SK-N-SH (cell line): ENCODE results near the gene MRPS23. TPM values are rescaled to one million over a fixed set of nuclear protein-coding genes. Genes with fewer than 3 reads are reported as not detected.

Experiments
- CTCF ChIA-PET: fragments of 300-600, 350-600 bp; formaldehyde crosslinking; extraction: SDS; loops from one replicate; lab custom pipeline; 2021; lab: Yijun Ruan, JAX
- POLR2A ChIA-PET: fragments of 350-600 bp; sonication (Branson Sonifier 250); formaldehyde crosslinking; extraction: SDS; loops from one replicate; lab custom pipeline; 2020; ENCODE audit warnings: antibody characterized with exemption, inconsistent platforms; lab: Yijun Ruan, JAX
- DNase-seq: peaks from one replicate; pipeline ENCODE4 v3.0.0; 2012
- H2AFZ ChIP-seq: fragments of 200-600 bp; sonication (generic); 2 replicates; pipeline ENCODE4 v1.8.1; 2016; ENCODE audit warnings: antibody characterized with exemption, mild to moderate bottlenecking, low read depth
- H3F3A ChIP-seq: fragments of 200-600 bp; sonication (generic); replicated peaks from 2 replicates; pipeline ENCODE3; 2016; ENCODE audit warnings: antibody characterized with exemption, mild to moderate bottlenecking; ENCODE audit not compliant: insufficient read depth
- H3K27ac ChIP-seq, 2 experiments: fragments of 200-500 bp in 1 of 2; fragments of 200-600 bp in 1 of 2; sonication (Bioruptor generic) in 1 of 2; sonication (generic), shearing (Covaris generic) in 1 of 2; 2 replicates each; pipeline versions ENCODE4 v1.5.1 to v1.6.1; 2014 to 2016; ENCODE audit warnings: low read depth in 2 of 2, inconsistent platforms in 1 of 2, low read length in 1 of 2, mild to moderate bottlenecking in 1 of 2, mixed read lengths in 1 of 2
- H3K27me3 ChIP-seq: fragments of 200-600 bp; sonication (generic), shearing (Covaris generic); 2 replicates; pipeline ENCODE4 v1.6.1; 2016; ENCODE audit warnings: mixed run types; ENCODE audit not compliant: insufficient read depth
- H3K36me3 ChIP-seq, 2 experiments: fragments of 200-500 bp in 1 of 2; fragments of 200-600 bp in 1 of 2; sonication (Bioruptor generic) in 1 of 2; sonication (generic) in 1 of 2; replicated peaks in 1 of 2; 2 replicates each; pipeline versions ENCODE3 to v1.5.1; 2014 to 2016; ENCODE audit warnings: low read length in 1 of 2, mild to moderate bottlenecking in 1 of 2; ENCODE audit not compliant: insufficient read depth in 2 of 2, control insufficient read depth in 1 of 2
- H3K4me1 ChIP-seq, 2 experiments: fragments of 200-500 bp in 1 of 2; fragments of 200-600 bp in 1 of 2; sonication (Bioruptor generic) in 1 of 2; sonication (generic), shearing (Covaris generic) in 1 of 2; 2 replicates each; pipeline versions ENCODE4 v1.5.1 to v1.6.1; 2014 to 2016; ENCODE audit warnings: low read depth in 1 of 2, low read length in 1 of 2, mixed run types in 1 of 2; ENCODE audit not compliant: insufficient read depth in 2 of 2, control insufficient read depth in 1 of 2
- H3K4me2 ChIP-seq: fragments of 200-600 bp; sonication (generic), shearing (Covaris generic); 2 replicates; pipeline ENCODE4 v1.6.1; 2017; ENCODE audit warnings: mixed run types
- H3K4me3 ChIP-seq, 2 experiments: fragments of 200-500 bp in 1 of 2; fragments of 200-600 bp in 1 of 2; sonication (Bioruptor generic) in 1 of 2; sonication (generic), shearing (Covaris generic) in 1 of 2; 2 replicates each; pipeline versions ENCODE4 v1.5.1 to v1.8.1; 2014 to 2016; ENCODE audit warnings: low read depth in 2 of 2, inconsistent platforms in 1 of 2, low read length in 1 of 2, mild to moderate bottlenecking in 1 of 2, mixed read lengths in 1 of 2, moderate library complexity in 1 of 2
- H3K79me2 ChIP-seq: fragments of 200-600 bp; sonication (generic); 2 replicates; pipeline ENCODE4 v1.8.1; 2017; ENCODE audit warnings: mild to moderate bottlenecking; ENCODE audit not compliant: insufficient read depth
- H3K9ac ChIP-seq: fragments of 200-600 bp; sonication (generic); 2 replicates; pipeline ENCODE4 v1.6.1; 2017; ENCODE audit warnings: mixed run types
- H3K9me2 ChIP-seq: fragments of 200-600 bp; sonication (generic); 2 replicates; pipeline ENCODE4 v1.6.1; 2017; ENCODE audit warnings: mixed run types
- H3K9me3 ChIP-seq: fragments of 200-600 bp; sonication (generic); 2 replicates; pipeline ENCODE4 v1.6.1; 2017; ENCODE audit warnings: mixed run types, mild to moderate bottlenecking, moderate library complexity
- H4K20me1 ChIP-seq: fragments of 200-600 bp; sonication (generic); 2 replicates; pipeline ENCODE4 v1.6.1; 2017; ENCODE audit warnings: mild to moderate bottlenecking, mixed run types; ENCODE audit not compliant: insufficient read depth
- CHD2 ChIP-seq: fragments of 150-350 bp; IDR thresholded peaks from 2 replicates; pipeline ENCODE4 v1.6.1; 2018; ENCODE audit warnings: low read length; ENCODE audit not compliant: partially characterized antibody
- CTCF ChIP-seq: fragments of 200-600 bp; sonication (generic); IDR thresholded peaks from 2 replicates; pipeline ENCODE4 v1.6.1; 2017; ENCODE audit warnings: antibody characterized with exemption, mild to moderate bottlenecking, moderate library complexity
- ELF1 ChIP-seq: IDR thresholded peaks from 2 replicates; pipeline ENCODE4 v1.4.0; 2012
- EZH2phosphoT487 ChIP-seq: fragments of 200-600 bp; sonication (generic); IDR thresholded peaks from 2 replicates; pipeline ENCODE4 v1.6.1; 2017; ENCODE audit warnings: low read depth, mixed run types, mild to moderate bottlenecking, antibody characterized with exemption, moderate library complexity, borderline replicate concordance
- FOSL2 ChIP-seq: IDR thresholded peaks from 2 replicates; pipeline ENCODE4 v1.4.0; 2012; ENCODE audit warnings: low read depth, mild to moderate bottlenecking, moderate library complexity, borderline replicate concordance
- FOXJ3 ChIP-seq: sonication (generic); formaldehyde crosslinking; IDR thresholded peaks from 2 replicates; pipeline ENCODE4 v1.5.1; 2020; ENCODE audit warnings: mild to moderate bottlenecking, missing genetic modification reagents
- FOXM1 ChIP-seq: IDR thresholded peaks from 2 replicates; pipeline ENCODE4 v1.4.0; 2012; ENCODE audit warnings: low read depth, mild to moderate bottlenecking
- GABPA ChIP-seq: IDR thresholded peaks from 2 replicates; pipeline ENCODE4 v1.4.0; 2012; ENCODE audit warnings: low read depth, mild to moderate bottlenecking
- GATA2 ChIP-seq: sonication (generic); formaldehyde crosslinking; IDR thresholded peaks from 2 replicates; pipeline ENCODE4 v1.5.0; 2020; ENCODE audit warnings: mild to moderate bottlenecking, missing genetic modification reagents
- JUND ChIP-seq: IDR thresholded peaks from 2 replicates; pipeline ENCODE4 v1.4.0; 2012
- MXI1 ChIP-seq: IDR thresholded peaks from 2 replicates; pipeline ENCODE4 v1.6.1; 2012; ENCODE audit warnings: mild to moderate bottlenecking, low read depth, low read length, improper control_type of control experiment
- NFIC ChIP-seq: IDR thresholded peaks from 2 replicates; pipeline ENCODE4 v1.4.0; 2012; ENCODE audit warnings: borderline replicate concordance
- RAD21 ChIP-seq: IDR thresholded peaks from 2 replicates; pipeline ENCODE4 v1.6.1; 2012; ENCODE audit warnings: mild to moderate bottlenecking, low read length
- RCOR1 ChIP-seq: fragments of 150-350 bp; IDR thresholded peaks from 2 replicates; pipeline ENCODE4 v1.6.1; 2017; ENCODE audit warnings: antibody characterized with exemption, low read length
- REST ChIP-seq: IDR thresholded peaks from 2 replicates; pipeline ENCODE4 v1.6.1; 2012; ENCODE audit warnings: mild to moderate bottlenecking, low read depth, low read length, moderate library complexity
- TAF1 ChIP-seq: IDR thresholded peaks from 2 replicates; pipeline ENCODE4 v1.6.1; 2012; ENCODE audit warnings: low read depth, mild to moderate bottlenecking, low read length, moderate library complexity, borderline replicate concordance
- TCF12 ChIP-seq: IDR thresholded peaks from 2 replicates; pipeline ENCODE4 v1.4.0; 2012
- USF1 ChIP-seq: IDR thresholded peaks from 2 replicates; pipeline ENCODE4 v1.4.0; 2012; ENCODE audit warnings: low read depth, borderline replicate concordance
- USF2 ChIP-seq: fragments of 150-350 bp; IDR thresholded peaks from 2 replicates; pipeline ENCODE4 v1.6.1; 2017; ENCODE audit warnings: antibody characterized with exemption, low read length, low read depth, borderline replicate concordance
- YY1 ChIP-seq: IDR thresholded peaks from 2 replicates; pipeline ENCODE4 v1.4.0; 2012; ENCODE audit warnings: low read depth, mild to moderate bottlenecking
- ZBTB33 ChIP-seq: IDR thresholded peaks from 2 replicates; pipeline ENCODE4 v1.4.0; 2012; ENCODE audit warnings: low read depth, borderline replicate concordance
- WGBS: methylation state at CpG from one replicate; pipeline ENCODE4 v1.1.6; 2017; ENCODE audit warnings: low lambda C conversion rate; 5-methylcytosine and 5-hydroxymethylcytosine counted together
- polyA plus RNA-seq, 3 experiments: library from polyadenylated mRNA; depleted of rRNA; stranded (reverse); fragments of >200 nt; gene quantifications; 2 replicates each; pipeline ENCODE4 v1.2.3, GENCODE V29; 2012

Gene MRPS23
- 105 and 108 TPM in 2 replicates for polyA plus RNA-seq (2012; rRNA removed)
- 115 and 118 TPM in 2 replicates for polyA plus RNA-seq (2012; cell fraction: cytosol; rRNA removed)
- 37.9 and 51.5 TPM in 2 replicates for polyA plus RNA-seq (2012; cell fraction: nucleus; rRNA removed)

- Histone ChIP-seq H3K9me2 (no peaks in the 10 kb centered on the region), H3K9ac (peak within 1 kb of the TSS; percentile 89), H3K36me3 (peaks cover 7 to 19% of the 10 kb centered on the region in 2 experiments), H3K4me3 (peak within 1 kb of the TSS; percentile 92 to 98), H3K79me2 (peaks cover 45% of the 10 kb centered on the region), H3K4me1 (peaks cover 0 to 23% of the 10 kb centered on the region in 2 experiments; a peak in 3 of 4 replicates), H3K27me3 (no peaks in the 10 kb centered on the region), H3K4me2 (peak within 1 kb of the TSS; percentile 94), H3F3A (no peaks in the 10 kb centered on the region), H3K9me3 (no peaks in the 10 kb centered on the region), H4K20me1 (no peaks in the 10 kb centered on the region; the same call in 1 of the 2 replicates), H3K27ac (peak within 1 kb of the TSS; percentile 82 to 93), H2AFZ (peak within 1 kb of the TSS; percentile 73)
- ChIA-PET POLR2A (interaction anchor here (0.7 to 2.8 kb wide), 19 partner anchors 11 to 665 kb away, joined by 3 to 25 read pairs (median 4); partner anchors contain the start of genes CUEDC1, DYNLL2, MTMR4 and SRSF1), CTCF (interaction anchor here (0.8 to 25.6 kb wide), 14 partner anchors 9 to 729 kb away, joined by 3 to 1002 read pairs (median 4); partner anchors contain the start of genes SRSF1 and VEZF1)
- DNase-seq, result peak; percentile 98
- 1% methylated on average over 56 of the region's 57 CpGs for WGBS
- TF ChIP-seq REST (peak; percentile 74), FOXM1 (no peak), RAD21 (0 out of 2 replicates have a peak, but pooled peaks have one; percentile 2), CHD2 (peak; percentile 96), EZH2phosphoT487 (no peak), FOXJ3 (CRISPR knock-in tag) (peak; percentile 17; the same call in 1 of the 2 replicates), FOSL2 (peak; percentile 8; the same call in 1 of the 2 replicates), MXI1 (peak; percentile 99), ZBTB33 (peak; percentile 83; the same call in 1 of the 2 replicates), TCF12 (peak; percentile 53; the same call in 1 of the 2 replicates), CTCF (no peak), NFIC (peak; percentile 93), TAF1 (peak; percentile 90), GABPA (peak; percentile 100), YY1 (peak; percentile 91), JUND (no peak), USF2 (peak; percentile 39; the same call in 1 of the 2 replicates), USF1 (peak; percentile 58; the same call in 1 of the 2 replicates), RCOR1 (peak; percentile 91), GATA2 (CRISPR knock-in tag) (no peak), ELF1 (peak; percentile 98)
Observed at GRCh38 chr17:57849874-57850754, at the start of gene MRPS23. Gene MRPS23, minus strand, starts transcription at chr17:57850044. Its CDS starts 34 bp downstream, at chr17:57850010.
